ENCODE data around the gene NXPH1. TPM values are rescaled to one million over a fixed set of nuclear protein-coding genes. Genes with fewer than 3 reads are reported as not detected.

NXPH1 gene
- total and polyA plus RNA-seq, 4 donors: 17.1 to 71.3 (median 58.5) TPM

GRCh38 chr7:8753355-8753754 is 319.9 kb downstream of the NXPH1 start:
- no peaks in the 10 kb centered on the region for H3K4me1 ChIP-seq (ENCODE audit: control insufficient read depth, insufficient read depth, low read length)
- WGBS (ENCODE audit: insufficient coverage): no CpG with 5 or more reads among the region's 3 CpGs
- no peaks in the 10 kb centered on the region for H3K27me3 ChIP-seq (ENCODE audit: control insufficient read depth, insufficient read depth, low read length)
- no peaks in the 10 kb centered on the region for H3K9me3 ChIP-seq (ENCODE audit: control insufficient read depth, insufficient read depth, low read length)
- H3K27ac ChIP-seq (ENCODE audit: low read depth, low read length): no peak overlapping the region
- H3K4me3 ChIP-seq (ENCODE audit: low read depth, low read length): no peak overlapping the region
- DNase-seq (ENCODE audit: low read depth in 4 of 6, low spot score in 6 of 6): no peak
- H3K36me3 ChIP-seq (ENCODE audit: control insufficient read depth, insufficient read depth, low read length): no peaks in the 10 kb centered on the region

GRCh38 chr7:8761731-8762130 is 328.3 kb downstream of the NXPH1 start:
- Histone ChIP-seq H3K9me3 (ENCODE audit: control insufficient read depth, insufficient read depth, low read length) (no peaks in the 10 kb centered on the region), H3K36me3 (ENCODE audit: control insufficient read depth, insufficient read depth, low read length) (no peaks in the 10 kb centered on the region), H3K4me1 (ENCODE audit: control insufficient read depth, insufficient read depth, low read length) (no peaks in the 10 kb centered on the region), H3K4me3 (ENCODE audit: low read depth, low read length) (no peak overlapping the region), H3K27me3 (ENCODE audit: control insufficient read depth, insufficient read depth, low read length) (no peaks in the 10 kb centered on the region), H3K27ac (ENCODE audit: low read depth, low read length) (no peak overlapping the region)
- WGBS (ENCODE audit: insufficient coverage): no CpG with 5 or more reads among the region's 1 CpG
- DNase-seq (ENCODE audit: low read depth in 4 of 6, low spot score in 6 of 6): no peak

- no peak for DNase-seq (ENCODE audit: low read depth in 4 of 6, low spot score in 6 of 6)
- Histone ChIP-seq H3K9me3 (ENCODE audit: control insufficient read depth, insufficient read depth, low read length) (no peaks in the 10 kb centered on the region), H3K27ac (ENCODE audit: low read depth, low read length) (no peak overlapping the region), H3K4me1 (ENCODE audit: control insufficient read depth, insufficient read depth, low read length) (no peaks in the 10 kb centered on the region), H3K4me3 (ENCODE audit: low read depth, low read length) (no peak overlapping the region), H3K27me3 (ENCODE audit: control insufficient read depth, insufficient read depth, low read length) (no peaks in the 10 kb centered on the region), H3K36me3 (ENCODE audit: control insufficient read depth, insufficient read depth, low read length) (no peaks in the 10 kb centered on the region)
- WGBS (ENCODE audit: insufficient coverage): 90% methylated on average over 7 of the region's 9 CpGs
These were observed 329.4 kb downstream of the NXPH1 start for GRCh38 chr7:8762803-8763202.

GRCh38 chr7:8765374-8765773 is 332.0 kb downstream of the NXPH1 start:
- Histone ChIP-seq H3K4me1 (ENCODE audit: control insufficient read depth, insufficient read depth, low read length) (no peaks in the 10 kb centered on the region), H3K4me3 (ENCODE audit: low read depth, low read length) (no peak overlapping the region), H3K9me3 (ENCODE audit: control insufficient read depth, insufficient read depth, low read length) (no peaks in the 10 kb centered on the region), H3K27ac (ENCODE audit: low read depth, low read length) (no peak overlapping the region), H3K27me3 (ENCODE audit: control insufficient read depth, insufficient read depth, low read length) (no peaks in the 10 kb centered on the region), H3K36me3 (ENCODE audit: control insufficient read depth, insufficient read depth, low read length) (no peaks in the 10 kb centered on the region)
- DNase-seq (ENCODE audit: low read depth in 4 of 6, low spot score in 6 of 6): no peak
- no CpG with 5 or more reads among the region's 3 CpGs for WGBS (ENCODE audit: insufficient coverage)

DNA sequence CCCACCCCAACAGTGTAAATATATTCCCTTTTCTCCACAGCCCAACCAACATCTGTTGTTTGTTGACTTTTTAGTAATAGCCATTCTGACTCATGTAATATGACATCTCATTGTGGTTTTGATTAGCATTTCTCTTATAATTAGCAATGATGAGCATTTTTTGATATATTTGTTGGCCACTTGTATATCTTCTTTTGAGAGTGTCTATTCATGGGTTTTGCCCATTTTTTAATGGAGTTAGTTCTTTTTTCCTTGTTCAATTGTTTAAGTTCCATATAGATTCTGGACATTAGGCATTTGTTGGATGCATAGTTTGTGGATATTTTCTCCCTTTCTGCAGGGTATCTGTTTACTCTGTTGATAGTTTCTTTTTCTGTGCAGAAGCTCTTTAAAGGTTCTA is 340.1 kb downstream of the NXPH1 start:
- DNase-seq (ENCODE audit: low read depth in 4 of 6, low spot score in 6 of 6): no peak
- Histone ChIP-seq H3K9me3 (ENCODE audit: control insufficient read depth, insufficient read depth, low read length) (no peaks in the 10 kb centered on the region), H3K4me3 (ENCODE audit: low read depth, low read length) (no peak overlapping the region), H3K27ac (ENCODE audit: low read depth, low read length) (no peak overlapping the region), H3K4me1 (ENCODE audit: control insufficient read depth, insufficient read depth, low read length) (no peaks in the 10 kb centered on the region), H3K36me3 (ENCODE audit: control insufficient read depth, insufficient read depth, low read length) (no peaks in the 10 kb centered on the region), H3K27me3 (ENCODE audit: control insufficient read depth, insufficient read depth, low read length) (no peaks in the 10 kb centered on the region)

DNA sequence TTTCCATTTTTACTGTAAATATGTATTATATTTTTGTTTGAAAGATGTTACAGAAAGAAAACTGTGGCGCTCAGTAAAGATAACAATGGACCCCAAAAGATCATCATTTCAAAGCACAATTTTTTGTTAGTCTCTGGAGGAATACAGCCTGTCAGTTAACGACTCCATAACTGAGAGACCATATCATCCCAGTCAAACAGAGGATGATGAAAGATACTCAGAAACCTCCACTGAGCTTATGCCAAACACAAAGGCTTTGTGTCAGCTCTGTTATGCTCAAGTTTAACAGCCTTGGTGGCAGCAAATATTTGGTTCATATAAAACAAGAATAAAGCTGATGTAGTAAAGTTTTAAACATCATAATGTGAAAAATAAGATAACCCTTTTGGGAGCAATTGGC is 345.1 kb downstream of the NXPH1 start:
- no peaks in the 10 kb centered on the region for H3K27me3 ChIP-seq (ENCODE audit: control insufficient read depth, insufficient read depth, low read length)
- no peaks in the 10 kb centered on the region for H3K9me3 ChIP-seq (ENCODE audit: control insufficient read depth, insufficient read depth, low read length)
- H3K36me3 ChIP-seq (ENCODE audit: control insufficient read depth, insufficient read depth, low read length): no peaks in the 10 kb centered on the region
- WGBS (ENCODE audit: insufficient coverage): no CpG with 5 or more reads among the region's 2 CpGs
- H3K4me1 ChIP-seq (ENCODE audit: control insufficient read depth, insufficient read depth, low read length): no peaks in the 10 kb centered on the region
- H3K4me3 ChIP-seq (ENCODE audit: low read depth, low read length): no peak overlapping the region
- H3K27ac ChIP-seq (ENCODE audit: low read depth, low read length): no peak overlapping the region
- no peak for DNase-seq (ENCODE audit: low read depth in 4 of 6, low spot score in 6 of 6)

- Histone ChIP-seq H3K27me3 (ENCODE audit: control insufficient read depth, insufficient read depth, low read length) (no peaks in the 10 kb centered on the region), H3K27ac (ENCODE audit: low read depth, low read length) (no peak overlapping the region), H3K36me3 (ENCODE audit: control insufficient read depth, insufficient read depth, low read length) (no peaks in the 10 kb centered on the region), H3K9me3 (ENCODE audit: control insufficient read depth, insufficient read depth, low read length) (no peaks in the 10 kb centered on the region), H3K4me3 (ENCODE audit: low read depth, low read length) (no peak overlapping the region), H3K4me1 (ENCODE audit: control insufficient read depth, insufficient read depth, low read length) (no peaks in the 10 kb centered on the region)
- DNase-seq (ENCODE audit: low read depth in 4 of 6, low spot score in 6 of 6): no peak
These were observed 347.8 kb downstream of the NXPH1 start for GRCh38 chr7:8781166-8781565.

DNA sequence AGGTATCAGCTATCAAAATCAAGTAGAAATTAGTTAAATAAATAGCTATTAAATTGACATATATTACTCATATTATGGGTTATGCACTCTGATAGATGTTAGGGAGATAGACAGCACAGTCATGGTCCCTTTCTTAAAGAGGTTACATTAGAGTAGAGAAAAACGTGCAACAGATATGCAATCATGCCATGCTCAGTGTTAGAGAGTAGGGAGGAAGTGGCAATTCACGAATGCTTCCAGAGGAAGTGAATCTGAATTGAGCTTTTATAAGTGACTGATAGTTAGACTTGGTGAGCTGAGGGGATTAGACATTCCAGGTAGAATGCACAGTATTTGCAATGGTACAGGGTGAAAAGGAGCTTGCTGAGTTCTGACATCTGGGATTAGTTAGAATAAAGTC is 349.8 kb downstream of the NXPH1 start:
- Histone ChIP-seq H3K27ac (ENCODE audit: low read depth, low read length) (no peak overlapping the region), H3K27me3 (ENCODE audit: control insufficient read depth, insufficient read depth, low read length) (no peaks in the 10 kb centered on the region), H3K9me3 (ENCODE audit: control insufficient read depth, insufficient read depth, low read length) (no peaks in the 10 kb centered on the region), H3K36me3 (ENCODE audit: control insufficient read depth, insufficient read depth, low read length) (no peaks in the 10 kb centered on the region), H3K4me1 (ENCODE audit: control insufficient read depth, insufficient read depth, low read length) (no peaks in the 10 kb centered on the region), H3K4me3 (ENCODE audit: low read depth, low read length) (no peak overlapping the region)
- WGBS (ENCODE audit: insufficient coverage): 67% methylated on average over 2 of the region's 2 CpGs
- no peak for DNase-seq (ENCODE audit: low read depth in 4 of 6, low spot score in 6 of 6)

DNA sequence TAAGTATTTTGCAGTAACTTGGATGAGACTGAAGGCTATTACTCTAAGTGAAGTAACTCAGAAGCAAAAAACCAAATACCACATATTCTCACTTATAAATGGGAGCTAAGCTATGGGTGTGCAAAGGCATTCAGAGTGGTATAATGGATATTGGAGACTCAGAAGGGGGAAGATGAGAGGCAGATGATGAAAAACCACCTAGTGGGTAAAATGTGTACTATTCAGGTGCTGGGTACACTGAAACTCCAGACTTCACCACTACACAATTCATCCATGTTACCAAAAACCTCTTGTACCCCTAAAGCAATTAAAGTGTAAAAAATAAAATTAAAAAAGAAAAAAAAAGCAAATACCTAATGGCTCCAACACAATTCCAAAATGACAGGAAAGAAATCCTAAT is 351.7 kb downstream of the NXPH1 start:
- DNase-seq (ENCODE audit: low read depth in 4 of 6, low spot score in 6 of 6): no peak

GRCh38 chr7:8800986-8801385 is 367.6 kb downstream of the NXPH1 start:
- H3K27me3 ChIP-seq (ENCODE audit: control insufficient read depth, insufficient read depth, low read length): no peaks in the 10 kb centered on the region
- no peak for DNase-seq (ENCODE audit: low read depth in 4 of 6, low spot score in 6 of 6)
- H3K36me3 ChIP-seq (ENCODE audit: control insufficient read depth, insufficient read depth, low read length): no peaks in the 10 kb centered on the region
- WGBS (ENCODE audit: insufficient coverage): no CpG with 5 or more reads among the region's 4 CpGs
- no peak overlapping the region for H3K4me3 ChIP-seq (ENCODE audit: low read depth, low read length)
- no peak overlapping the region for H3K27ac ChIP-seq (ENCODE audit: low read depth, low read length)
- no peaks in the 10 kb centered on the region for H3K9me3 ChIP-seq (ENCODE audit: control insufficient read depth, insufficient read depth, low read length)
- H3K4me1 ChIP-seq (ENCODE audit: control insufficient read depth, insufficient read depth, low read length): no peaks in the 10 kb centered on the region

More for the DNA sequence above, 351.7 kb downstream of the NXPH1 start:
- Histone ChIP-seq H3K4me3 (ENCODE audit: low read depth, low read length) (no peak overlapping the region), H3K4me1 (ENCODE audit: control insufficient read depth, insufficient read depth, low read length) (no peaks in the 10 kb centered on the region), H3K9me3 (ENCODE audit: control insufficient read depth, insufficient read depth, low read length) (no peaks in the 10 kb centered on the region), H3K36me3 (ENCODE audit: control insufficient read depth, insufficient read depth, low read length) (no peaks in the 10 kb centered on the region), H3K27ac (ENCODE audit: low read depth, low read length) (no peak overlapping the region), H3K27me3 (ENCODE audit: control insufficient read depth, insufficient read depth, low read length) (no peaks in the 10 kb centered on the region)
